Astrocyte of the hippocampus (primary cell): ENCODE data around the gene EOLA2.
"Not testable (repeated sequence)": the region's sequence is repeated elsewhere in the genome, so short reads cannot be mapped to it uniquely, and the experiment has no call there.

Source experiments
- DNase-seq: peaks from one replicate; pipeline ENCODE4 v3.0.0; 2011; ENCODE audit warnings: low read depth, low spot score

The EOLA2 gene

GRCh38 chrX:149932970-149933369 lies 5.3 kb downstream of the EOLA2 start:
- DNase-seq = not testable (repeated sequence)

GRCh38 chrX:149932150-149932549 lies 6.1 kb downstream of the EOLA2 start:
- not testable (repeated sequence) for DNase-seq

- DNase-seq = not testable (repeated sequence)
Observed at GRCh38 chrX:149931355-149931754, 6.9 kb downstream of the EOLA2 start.

GRCh38 chrX:149929400-149929799 lies 8.9 kb downstream of the EOLA2 start, which contains the start of gene HSFX4:
TSS of gene HSFX4 (plus strand) at chrX:149929573. CDS start at chrX:149929645, 72 bp downstream.
- DNase-seq = not testable (repeated sequence)

- DNase-seq = not testable (repeated sequence)
Observed at GRCh38 chrX:149928635-149929034, 9.7 kb downstream of the EOLA2 start.

GRCh38 chrX:149927964-149928258 lies 10.4 kb downstream of the EOLA2 start:
- DNase-seq = not testable (repeated sequence)

- not testable (repeated sequence) for DNase-seq
Observed at GRCh38 chrX:149927245-149927963, 10.9 kb downstream of the EOLA2 start.

- DNase-seq = not testable (repeated sequence)
Observed at GRCh38 chrX:149924434-149924833, 13.9 kb downstream of the EOLA2 start.

- DNase-seq = not testable (repeated sequence)
Observed at GRCh38 chrX:149923836-149924235, 14.5 kb downstream of the EOLA2 start.

- DNase-seq = no peak
Observed at GRCh38 chrX:149916745-149917392, 21.4 kb downstream of the EOLA2 start.

- no peak for DNase-seq
Observed at GRCh38 chrX:149910178-149910695, 28.1 kb downstream of the EOLA2 start.

GRCh38 chrX:149909324-149910177 lies 28.7 kb downstream of the EOLA2 start:
- no peak for DNase-seq

- DNase-seq = no peak
Observed at GRCh38 chrX:149908727-149909126, 29.6 kb downstream of the EOLA2 start.

- DNase-seq = no peak
Observed at GRCh38 chrX:149908308-149908707, 30.0 kb downstream of the EOLA2 start.

GRCh38 chrX:149903889-149904748 lies 34.2 kb downstream of the EOLA2 start:
- DNase-seq = no peak

- DNase-seq = no peak
Observed at GRCh38 chrX:149898554-149898953, 39.7 kb downstream of the EOLA2 start.

- not testable (repeated sequence) for DNase-seq
Observed at GRCh38 chrX:149890828-149891227, 47.5 kb downstream of the EOLA2 start.
